Measurements from ENCODE around the gene TIGD4. TPM values are rescaled to one million over a fixed set of nuclear protein-coding genes. Genes with fewer than 3 reads are reported as not detected.

Gene TIGD4
- total and polyA plus RNA-seq, 2 of the 8 experiments (the other 6 are each of a cell fraction or from before 2014, with no cell fraction given): 0.42 to 2.3 TPM

DNA sequence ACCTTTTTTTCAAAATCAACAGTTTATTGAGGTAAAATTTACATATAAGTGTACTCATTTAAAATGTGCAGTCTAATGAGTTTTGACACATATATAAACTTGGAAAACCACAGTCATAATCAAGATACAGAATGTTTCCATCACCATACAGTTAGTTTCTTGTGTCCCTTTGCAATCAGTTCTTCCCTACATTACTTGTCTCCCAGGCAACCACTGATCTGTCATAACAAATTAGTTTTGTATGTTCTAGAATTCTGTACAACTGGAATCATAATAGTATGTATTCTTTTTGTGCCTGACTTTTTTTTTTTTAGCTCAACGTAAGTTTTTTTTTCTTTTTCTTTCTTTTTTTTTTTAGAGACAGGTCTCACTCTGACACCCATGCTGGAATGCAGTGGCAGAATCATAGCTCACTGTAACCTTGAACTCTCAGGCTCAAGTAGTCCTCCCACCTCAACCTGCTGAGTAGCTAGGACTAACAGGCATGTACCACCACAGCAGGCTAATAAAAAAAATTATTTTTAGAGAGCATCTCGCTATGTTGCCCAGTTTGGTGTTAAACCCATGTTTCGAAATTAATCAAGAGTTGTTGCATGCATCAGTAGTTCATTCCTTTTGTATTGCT, 27.1 kb upstream of the TIGD4 start:
- H2BK20ac ChIP-seq (ENCODE audit: low read length): no peak overlapping the region
- TF ChIP-seq HDAC2 (IDR thresholded peaks at IDR 0.05; ENCODE audit: borderline replicate concordance in 1 of 2, low read depth in 2 of 2, low read length in 2 of 2) (no peak), SP1 (IDR thresholded peaks at IDR 0.05; ENCODE audit: low read depth, low read length) (no peak), POLR2AphosphoS5 (IDR thresholded peaks at IDR 0.05; ENCODE audit: low read depth, low read length) (no peak), JUND (IDR thresholded peaks at IDR 0.05; ENCODE audit: low read length) (no peak)

More for the DNA sequence above, 27.1 kb upstream of the TIGD4 start:
- no peak overlapping the region for H3K9ac ChIP-seq (replicated peaks in 1 of 4; ENCODE audit: extremely low read depth in 1 of 4, low read depth in 3 of 4, low read length in 3 of 4)
- no peak overlapping the region for H2BK12ac ChIP-seq (ENCODE audit: low read depth, low read length)
- no peak overlapping the region for H4K91ac ChIP-seq (replicated peaks; ENCODE audit: insufficient read length, low read length)
- H3K18ac ChIP-seq (ENCODE audit: extremely low read depth, low read length): no peak overlapping the region
- no peak overlapping the region for H2AFZ ChIP-seq (ENCODE audit: low read length)
- H4K5ac ChIP-seq (ENCODE audit: insufficient read length, low read depth, low read length): no peak overlapping the region
- DNase-seq (ENCODE audit: low read depth in 1 of 2, low spot score in 2 of 2): no peak
- H3K36me3 ChIP-seq (ENCODE audit: control insufficient read depth in 2 of 4, insufficient read depth in 4 of 4, low read length in 3 of 4): peaks cover 0 to 2% (median 0%) of the 10 kb centered on the region in 4 experiments; a peak in 1 of 8 replicates
- H3K4ac ChIP-seq (replicated peaks; ENCODE audit: insufficient read length, low read depth, low read length): no peak overlapping the region
- WGBS, 2 experiments (ENCODE audit: extremely low coverage in 1 of 2, insufficient coverage in 1 of 2, insufficient read length in 1 of 2, insufficient replicate concordance in 2 of 2, low coverage in 1 of 2, low lambda C conversion rate in 2 of 2, missing lambda C conversion rate in 1 of 2): 96% methylated on average over 3 of the region's 3 CpGs; no CpG with 5 or more reads in 1 of the 2 experiments
- no peak overlapping the region for H2AK5ac ChIP-seq (ENCODE audit: low read depth, low read length)
- no peaks in the 10 kb centered on the region for H3K27me3 ChIP-seq (replicated peaks in 1 of 4; ENCODE audit: control insufficient read depth in 3 of 4, extremely low read depth in 1 of 4, insufficient read depth in 3 of 4, low read length in 3 of 4)
- no peaks in the 10 kb centered on the region for H4K20me1 ChIP-seq (replicated peaks in 1 of 2; ENCODE audit: control insufficient read depth in 1 of 2, insufficient read depth in 2 of 2, low read length in 2 of 2)
- no peaks in the 10 kb centered on the region for H3K9me3 ChIP-seq (ENCODE audit: insufficient read depth in 2 of 2, low read depth in 1 of 2, low read length in 1 of 2)
- H3K56ac ChIP-seq (replicated peaks; ENCODE audit: insufficient read length, low read depth, low read length): no peak overlapping the region
- no peak for FAIRE-seq
- H2BK5ac ChIP-seq (ENCODE audit: low read depth, low read length): no peak overlapping the region
- no peak overlapping the region for H3K14ac ChIP-seq (ENCODE audit: insufficient read length)
- H3K4me1 ChIP-seq (replicated peaks in 1 of 4; ENCODE audit: control insufficient read depth in 3 of 4, insufficient read depth in 4 of 4, low read length in 3 of 4): peaks cover 0 to 12% (median 0%) of the 10 kb centered on the region in 4 experiments; a peak in 2 of 7 replicates
- H2BK120ac ChIP-seq (replicated peaks; ENCODE audit: low read depth, low read length): no peak overlapping the region
- ChIA-PET CTCF (ENCODE audit: partially characterized antibody) (interaction anchor here (0.6 to 1.2 kb wide), 3 partner anchors 28 to 248 kb away, joined by 3 read pairs; no protein-coding TSS in a partner anchor), POLR2A (ENCODE audit: partially characterized antibody) (no interaction called here)
- no peaks in the 10 kb centered on the region for H3K23me2 ChIP-seq (ENCODE audit: low read depth, low read length)
- H2BK15ac ChIP-seq (ENCODE audit: low read length): no peak overlapping the region
- H3K27ac ChIP-seq (ENCODE audit: low read depth, low read length): no peak overlapping the region
- no peak overlapping the region for H3K23ac ChIP-seq (ENCODE audit: insufficient read length)
- peaks cover 0 to 63% of the 10 kb centered on the region in 2 experiments; a peak in 2 of 4 replicates for H3K79me2 ChIP-seq (ENCODE audit: control insufficient read depth in 1 of 2, insufficient read depth in 2 of 2, low read length in 2 of 2)
- H4K8ac ChIP-seq (ENCODE audit: extremely low read depth, insufficient read depth, low read length): no peak overlapping the region
- no peak overlapping the region for H3K4me2 ChIP-seq (ENCODE audit: insufficient read depth in 1 of 2, low read depth in 2 of 2, low read length in 2 of 2)
- no peak overlapping the region for H3K4me3 ChIP-seq (ENCODE audit: extremely low read depth in 1 of 4, insufficient read depth in 2 of 4, low read depth in 3 of 4, low read length in 4 of 4)
- H3K79me1 ChIP-seq (ENCODE audit: low read depth, low read length): no peaks in the 10 kb centered on the region; the same call in 1 of the 2 replicates
